Ectodermal cell (in vitro differentiated cells): Measurements from ENCODE around the gene KCNJ18.
"Not testable (repeated sequence)": the region's sequence is repeated elsewhere in the genome, so short reads cannot be mapped to it uniquely, and the experiment has no call there.

Experiments used
- H3K27ac ChIP-seq: 2 replicates; pipeline ENCODE4 v1.7.0; 2013; ENCODE audit warnings: mild to moderate bottlenecking, low read depth, low read length; ENCODE audit not compliant: insufficient read depth, poor library complexity, severe bottlenecking
- H3K27me3 ChIP-seq: 2 replicates; pipeline ENCODE4 v1.7.0; 2013; ENCODE audit warnings: mild to moderate bottlenecking, low read length; ENCODE audit not compliant: insufficient read depth, control insufficient read depth, poor library complexity, severe bottlenecking
- H3K36me3 ChIP-seq: one replicate; pipeline ENCODE4 v1.7.0; 2013; ENCODE audit warnings: low read length; ENCODE audit not compliant: control insufficient read depth, insufficient read depth
- H3K4me1 ChIP-seq: one replicate; pipeline ENCODE4 v1.7.0; 2013; ENCODE audit warnings: low read length; ENCODE audit not compliant: control insufficient read depth, insufficient read depth
- H3K4me3 ChIP-seq: 2 replicates; pipeline ENCODE4 v1.7.0; 2013; ENCODE audit warnings: low read depth, low read length, control low read depth; ENCODE audit not compliant: insufficient read depth
- H3K9me3 ChIP-seq: 2 replicates; pipeline ENCODE4 v1.7.0; 2013; ENCODE audit warnings: mild to moderate bottlenecking, low read length, moderate library complexity; ENCODE audit not compliant: control insufficient read depth
- WGBS, 2 experiments: methylation state at CpG; one replicate each; pipeline ENCODE4 v1.1.7; 2013; ENCODE audit warnings: missing lambda C conversion rate in 2 of 2; 5-methylcytosine and 5-hydroxymethylcytosine counted together

The KCNJ18 gene

GRCh38 chr17:21665171-21665570, 27.2 kb upstream of the KCNJ18 start:
- not testable (repeated sequence) for H3K4me1 ChIP-seq, H3K27ac ChIP-seq, H3K4me3 ChIP-seq, H3K27me3 ChIP-seq, H3K36me3 ChIP-seq, H3K9me3 ChIP-seq
- WGBS, 2 experiments = 79% methylated on average over 1 of the region's 1 CpG; no CpG with 5 or more reads in 1 of the 2 experiments

- H3K4me3 ChIP-seq, H3K27ac ChIP-seq, H3K27me3 ChIP-seq, H3K36me3 ChIP-seq, H3K4me1 ChIP-seq, H3K9me3 ChIP-seq: not testable (repeated sequence)
- 43 to 44% methylated on average over 2 of the region's 2 CpGs for WGBS, 2 experiments
These were observed 26.3 kb upstream of the KCNJ18 start for GRCh38 chr17:21665935-21666493.

- H3K27me3 ChIP-seq, H3K36me3 ChIP-seq, H3K9me3 ChIP-seq, H3K4me1 ChIP-seq, H3K4me3 ChIP-seq, H3K27ac ChIP-seq: not testable (repeated sequence)
- WGBS, 2 experiments = 57 to 58% methylated on average over 3 of the region's 3 CpGs
These were observed 25.5 kb upstream of the KCNJ18 start for GRCh38 chr17:21666711-21667412.

- 48 to 52% methylated on average over 7 of the region's 7 CpGs for WGBS, 2 experiments
These were observed 24.8 kb upstream of the KCNJ18 start for GRCh38 chr17:21667413-21668117.

GRCh38 chr17:21668118-21668488, 24.2 kb upstream of the KCNJ18 start:
- H3K4me3 ChIP-seq, H3K27ac ChIP-seq, H3K4me1 ChIP-seq, H3K27me3 ChIP-seq, H3K9me3 ChIP-seq, H3K36me3 ChIP-seq: not testable (repeated sequence)
- 79 to 81% methylated on average over 3 of the region's 3 CpGs for WGBS, 2 experiments

More at GRCh38 chr17:21667413-21668117, 24.8 kb upstream of the KCNJ18 start:
- not testable (repeated sequence) for H3K27ac ChIP-seq, H3K4me1 ChIP-seq, H3K9me3 ChIP-seq, H3K4me3 ChIP-seq, H3K27me3 ChIP-seq, H3K36me3 ChIP-seq

GRCh38 chr17:21668746-21669508, 23.4 kb upstream of the KCNJ18 start:
- not testable (repeated sequence) for H3K9me3 ChIP-seq, H3K27ac ChIP-seq, H3K4me3 ChIP-seq, H3K27me3 ChIP-seq, H3K4me1 ChIP-seq, H3K36me3 ChIP-seq
- WGBS, 2 experiments = 80 to 89% methylated on average over 10 of the region's 13 CpGs

- H3K4me1 ChIP-seq, H3K4me3 ChIP-seq, H3K27me3 ChIP-seq, H3K27ac ChIP-seq, H3K9me3 ChIP-seq, H3K36me3 ChIP-seq: not testable (repeated sequence)
- WGBS, 2 experiments = 82 to 85% methylated on average over 10 of the region's 10 CpGs
These were observed 22.5 kb upstream of the KCNJ18 start for GRCh38 chr17:21669616-21670360.

- not testable (repeated sequence) for H3K9me3 ChIP-seq, H3K4me1 ChIP-seq, H3K27ac ChIP-seq, H3K36me3 ChIP-seq, H3K4me3 ChIP-seq, H3K27me3 ChIP-seq
- WGBS, 2 experiments = 40 to 41% methylated on average over 7 to 8 of the region's 8 CpGs
These were observed 21.8 kb upstream of the KCNJ18 start for GRCh38 chr17:21670361-21671155.

GRCh38 chr17:21671437-21671836, 20.9 kb upstream of the KCNJ18 start:
- H3K27ac ChIP-seq, H3K36me3 ChIP-seq, H3K4me3 ChIP-seq, H3K9me3 ChIP-seq, H3K27me3 ChIP-seq, H3K4me1 ChIP-seq: not testable (repeated sequence)
- 75 to 80% methylated on average over 2 of the region's 2 CpGs for WGBS, 2 experiments
